Effector CD4-positive, alpha-beta T cell (primary cell): ENCODE measurements around the gene INS.
"Not testable (repeated sequence)": the region's sequence is repeated elsewhere in the genome, so short reads cannot be mapped to it uniquely, and the experiment has no call there.

Experiments used
- DNase-seq: peaks from one replicate; pipeline ENCODE4 v3.0.0-alpha.2; 2020

INS gene

GRCh38 chr11:2131371-2132236 lies 29.4 kb downstream of the INS start:
- DNase-seq: no peak

- DNase-seq: no peak
Observed at GRCh38 chr11:2130881-2131352, 30.1 kb downstream of the INS start.

- DNase-seq: no peak
Observed at GRCh38 chr11:2129699-2130366, 31.2 kb downstream of the INS start.

- no peak for DNase-seq
Observed at GRCh38 chr11:2129308-2129698, 31.7 kb downstream of the INS start.

GRCh38 chr11:2128511-2129307 lies 32.3 kb downstream of the INS start:
- DNase-seq: no peak

GRCh38 chr11:2128130-2128510 lies 32.9 kb downstream of the INS start:
- no peak for DNase-seq

- DNase-seq: no peak
Observed at GRCh38 chr11:2127482-2128129, 33.4 kb downstream of the INS start.

- DNase-seq: no peak
Observed at GRCh38 chr11:2126520-2127085, 34.4 kb downstream of the INS start.

- DNase-seq: not testable (repeated sequence)
Observed at GRCh38 chr11:2124736-2125484, 36.1 kb downstream of the INS start.

GRCh38 chr11:2123628-2123960 lies 37.4 kb downstream of the INS start:
- no peak for DNase-seq

GRCh38 chr11:2122907-2123627 lies 37.9 kb downstream of the INS start:
- no peak for DNase-seq

- no peak for DNase-seq
Observed at GRCh38 chr11:2122222-2122906, 38.6 kb downstream of the INS start.

- DNase-seq: no peak
Observed at GRCh38 chr11:2121227-2122130, 39.5 kb downstream of the INS start.

GRCh38 chr11:2120359-2121100 lies 40.5 kb downstream of the INS start:
- no peak for DNase-seq

GRCh38 chr11:2118677-2119076 lies 42.3 kb downstream of the INS start:
- no peak for DNase-seq

GRCh38 chr11:2116680-2117079 lies 44.3 kb downstream of the INS start:
- no peak for DNase-seq

GRCh38 chr11:2115308-2115707 lies 45.7 kb downstream of the INS start:
- DNase-seq: no peak

- no peak for DNase-seq
Observed at GRCh38 chr11:2114430-2115241, 46.4 kb downstream of the INS start.
